Measurements from ENCODE around the gene C17orf113.

Gene C17orf113

DNA sequence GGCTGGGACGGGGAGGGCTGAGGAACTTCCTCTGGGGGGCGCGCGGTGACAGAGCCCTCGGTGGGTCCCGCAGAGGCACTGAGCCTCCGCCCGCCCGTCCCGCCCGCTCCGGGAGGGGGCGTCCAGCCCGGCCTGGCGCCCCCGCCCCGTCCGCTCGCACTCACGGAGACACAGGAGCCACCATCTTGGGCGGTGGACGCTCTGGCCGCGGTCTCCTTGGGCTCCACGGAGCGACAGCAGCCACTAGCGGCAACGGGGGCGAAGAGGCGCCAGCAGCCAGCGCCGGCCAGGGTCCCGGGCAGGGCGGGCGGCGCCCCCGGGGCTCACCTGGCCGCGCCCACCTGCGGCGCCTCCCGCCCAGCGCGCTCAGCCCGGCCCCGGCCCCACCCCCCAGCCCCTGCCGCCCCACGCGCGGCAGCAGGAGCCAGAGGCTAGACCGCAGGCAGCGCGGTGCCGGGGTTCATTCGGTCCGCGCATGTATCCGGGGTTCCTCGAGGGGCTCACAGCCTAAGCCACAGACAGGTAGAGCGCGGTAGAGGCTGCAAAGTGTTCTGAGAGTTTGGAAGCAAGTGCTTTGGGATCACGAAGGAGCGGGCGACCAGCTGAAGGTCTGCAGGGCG lies at the start of gene C17orf113:
TSS of gene C17orf113 (minus strand) at position 209 of the 620 bp plus-strand sequence. CDS start 7,225 bp downstream, outside the sequence.
- DNase-seq: peak; percentile 54

DNA sequence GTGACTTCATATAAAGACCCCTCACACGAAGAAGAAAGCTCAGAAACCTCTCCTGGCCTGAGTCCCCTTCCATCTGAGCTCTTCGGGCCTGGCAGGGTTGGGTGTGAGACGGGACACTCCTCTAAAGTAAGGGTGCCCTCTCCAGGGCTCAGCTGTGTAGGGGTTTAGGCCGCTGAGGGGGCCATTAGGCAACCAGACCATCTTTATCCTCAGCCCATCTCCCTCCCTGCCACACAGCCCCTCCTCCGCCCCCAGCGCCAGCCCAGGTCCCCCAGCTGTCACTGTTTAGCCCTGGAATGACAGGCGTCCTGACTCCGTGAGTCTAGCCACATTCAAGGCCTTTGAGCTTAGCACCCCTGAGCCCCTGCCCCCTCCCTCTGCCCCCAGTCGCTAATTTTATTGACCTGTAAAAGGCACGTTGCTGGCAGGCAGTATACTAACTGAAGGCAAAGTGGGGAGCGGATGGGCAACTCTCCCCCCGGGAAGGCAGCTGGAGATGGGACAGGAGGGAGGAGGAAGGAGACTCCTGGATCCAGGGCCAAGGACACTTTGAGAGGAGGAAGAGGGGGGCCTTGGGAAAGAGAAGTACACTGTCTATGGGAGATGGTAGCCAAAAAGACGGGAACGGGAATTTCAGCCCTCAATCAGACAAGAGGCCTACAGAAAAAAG lies 48.5 kb upstream of the C17orf113 start:
- no peak for DNase-seq

DNA sequence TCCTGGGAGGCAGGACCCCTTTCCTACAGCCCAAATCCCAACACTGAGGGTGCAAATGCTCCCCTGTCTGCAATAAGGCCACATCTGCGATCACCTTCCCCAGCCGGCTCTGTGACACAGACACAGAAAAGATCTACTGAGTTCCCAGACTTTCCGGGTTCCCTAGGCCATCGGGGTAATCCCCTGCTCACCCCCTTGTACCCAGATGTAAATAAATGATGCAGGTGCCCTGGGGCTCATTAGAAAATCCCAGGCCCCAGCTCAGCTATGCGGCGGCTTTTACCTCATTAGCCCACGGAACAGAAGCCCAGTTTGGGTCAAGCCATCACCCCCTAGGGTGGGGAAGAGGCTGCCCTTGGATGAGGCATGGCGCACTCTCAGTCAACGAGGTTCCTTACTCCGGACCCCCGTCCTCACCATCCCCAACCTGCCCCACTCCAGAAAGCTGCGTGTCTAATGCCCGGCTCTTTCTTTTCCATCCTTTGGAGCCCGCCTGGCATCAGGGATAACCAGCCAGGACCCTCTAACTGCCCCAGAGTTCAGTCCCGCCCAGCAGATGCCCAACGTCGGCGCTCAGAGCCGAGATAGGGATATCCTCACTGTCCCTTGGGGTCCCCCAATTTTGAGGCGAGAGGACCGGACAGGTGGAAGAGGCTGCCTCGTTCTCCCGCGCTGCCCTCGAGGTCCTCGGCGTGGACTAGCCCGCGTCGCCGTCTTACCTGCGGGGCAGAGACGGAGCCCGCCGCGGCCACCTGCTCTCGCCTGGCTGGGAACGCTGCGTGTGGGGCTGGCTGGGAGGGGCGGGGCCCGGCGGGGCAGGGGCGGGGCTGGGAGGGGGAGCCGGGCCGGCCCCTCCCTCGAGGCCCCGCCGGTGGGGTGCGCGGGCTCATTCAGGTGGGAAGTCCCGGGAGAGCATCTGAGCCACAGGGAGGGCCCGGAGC lies 47.6 kb upstream of the C17orf113 start, which contains the start of gene ZNF385C:
TSS of gene ZNF385C (minus strand) at position 783 of the 941 bp plus-strand sequence. CDS start 35,417 bp downstream, outside the sequence.
- DNase-seq: no peak

DNA sequence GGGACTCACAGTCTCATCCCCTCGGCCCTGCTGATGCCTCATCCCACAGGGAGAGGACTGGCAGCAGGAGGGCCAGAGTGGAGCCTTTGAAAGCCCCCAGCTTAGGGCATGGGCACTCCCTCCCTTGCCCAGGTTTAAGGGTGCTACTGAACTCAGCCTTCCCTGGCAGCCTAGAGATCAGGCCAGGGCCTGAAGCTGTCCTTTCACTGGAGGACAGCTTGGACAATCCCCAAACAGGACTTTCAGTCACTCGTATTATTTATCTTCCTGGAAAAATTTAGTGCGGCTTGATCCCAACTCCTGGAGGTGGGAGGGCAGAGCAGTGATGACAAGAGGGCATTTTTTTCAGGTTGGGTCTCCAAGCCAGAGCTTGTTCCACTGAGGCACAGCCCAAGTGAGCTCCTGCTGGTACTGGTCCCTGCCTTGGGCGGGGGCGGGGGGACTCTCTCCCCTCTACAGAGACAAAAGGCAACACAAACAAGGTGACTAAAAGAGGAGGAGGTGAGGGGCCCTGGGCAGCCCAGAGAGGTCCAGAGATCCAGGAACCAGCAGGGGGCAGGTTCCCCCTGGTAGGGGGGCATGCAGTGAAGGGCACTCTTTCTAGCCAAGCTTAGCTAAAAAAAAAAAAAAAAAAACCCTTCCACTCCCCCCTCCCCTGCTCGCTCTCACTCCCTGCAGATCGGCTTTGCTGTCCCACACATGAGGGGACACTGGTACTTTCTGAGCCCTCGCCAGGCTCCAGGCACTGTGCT lies 46.1 kb upstream of the C17orf113 start:
- no peak for DNase-seq

DNA sequence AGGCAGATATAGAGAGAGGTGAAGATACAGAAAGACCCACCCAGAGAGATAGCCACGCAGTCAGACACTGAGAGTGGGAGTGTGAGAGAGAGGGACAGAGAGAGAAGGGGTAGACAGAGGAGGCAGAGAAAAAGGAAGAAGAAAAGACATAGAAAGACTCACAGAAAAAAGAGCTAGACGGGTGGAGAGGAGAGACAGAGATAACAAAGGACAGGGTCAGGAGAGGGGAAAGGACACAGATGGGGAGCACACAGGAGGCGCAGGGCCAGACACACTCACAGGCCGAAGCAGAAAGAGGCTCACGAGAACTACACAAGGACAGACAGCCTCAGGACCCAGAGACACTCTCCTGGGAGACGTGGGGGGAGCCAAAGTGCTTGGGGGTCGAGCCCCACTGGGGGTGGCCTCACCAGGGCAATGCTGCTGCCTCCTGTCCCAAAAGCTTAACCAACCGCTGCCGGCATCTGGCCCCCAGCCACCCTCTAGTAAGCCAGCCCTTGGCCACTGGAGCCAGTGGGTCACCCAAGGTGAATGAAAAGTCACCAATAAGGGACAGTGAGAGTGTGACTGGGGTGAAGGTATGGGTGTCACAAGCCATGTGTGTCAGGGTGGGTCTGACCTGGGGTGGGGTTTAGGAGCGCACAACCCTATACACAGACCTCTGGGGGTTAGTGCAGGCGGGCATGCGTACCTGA lies 44.1 kb upstream of the C17orf113 start:
- DNase-seq: no peak

DNA sequence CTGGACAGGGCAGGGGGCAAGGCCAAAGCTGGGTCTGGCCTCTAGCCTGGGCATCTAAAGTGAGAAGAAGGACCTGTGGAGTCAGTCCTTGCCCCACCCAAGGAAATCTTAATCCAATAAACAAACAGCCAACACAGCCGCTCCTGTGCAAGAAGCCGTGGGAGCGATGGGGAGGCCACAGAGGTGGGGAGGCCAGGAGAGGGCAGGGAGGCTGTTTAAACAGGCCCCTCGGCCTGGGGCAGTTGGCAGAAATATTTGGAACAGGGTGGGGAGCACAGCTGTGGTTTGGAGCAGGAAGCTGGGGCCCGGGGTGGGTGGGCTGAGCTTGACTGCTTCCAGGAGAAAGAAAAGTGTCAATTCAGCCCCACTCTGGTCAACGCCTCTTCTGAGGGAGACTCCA lies 42.5 kb upstream of the C17orf113 start:
- DNase-seq: no peak

DNA sequence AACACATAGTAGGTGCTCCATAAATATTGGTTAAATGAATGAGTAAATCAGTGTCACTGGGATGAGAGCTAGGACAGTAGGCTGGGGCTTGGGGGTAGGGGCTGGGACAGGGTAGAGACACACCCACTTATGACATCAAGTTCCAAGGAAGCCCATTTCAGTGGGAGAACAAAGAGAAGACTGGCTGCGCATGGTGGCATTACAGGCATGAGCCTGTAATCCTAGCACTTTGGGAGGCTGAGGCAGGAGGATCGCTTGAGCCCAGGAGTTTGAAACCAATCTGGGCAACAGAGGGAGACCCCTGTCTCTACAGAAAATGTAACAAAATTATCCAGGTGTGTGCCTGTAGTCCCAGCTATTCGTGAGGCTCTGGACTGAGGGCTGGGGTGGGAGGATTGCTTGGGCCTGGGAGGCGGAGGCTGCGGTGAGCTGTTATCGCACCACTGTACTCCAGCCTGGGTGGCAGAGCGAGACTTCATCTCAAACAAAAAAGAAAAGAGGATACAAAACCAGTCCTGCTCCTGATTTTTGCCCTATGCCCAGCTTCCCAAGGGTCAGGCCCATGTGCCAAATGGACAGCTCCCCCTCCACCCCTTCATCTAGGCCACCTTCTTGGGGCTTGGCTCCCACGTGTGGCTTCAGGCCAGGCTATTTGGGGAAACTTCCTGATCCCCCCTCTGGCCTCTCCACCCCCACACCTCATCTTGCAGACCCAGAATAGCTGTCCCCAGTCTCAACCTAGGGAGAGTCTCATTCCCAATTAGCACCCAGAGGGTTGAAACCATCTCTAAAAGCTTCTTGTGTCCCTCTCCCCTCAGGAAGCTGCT lies 40.8 kb upstream of the C17orf113 start:
- no peak for DNase-seq

DNA sequence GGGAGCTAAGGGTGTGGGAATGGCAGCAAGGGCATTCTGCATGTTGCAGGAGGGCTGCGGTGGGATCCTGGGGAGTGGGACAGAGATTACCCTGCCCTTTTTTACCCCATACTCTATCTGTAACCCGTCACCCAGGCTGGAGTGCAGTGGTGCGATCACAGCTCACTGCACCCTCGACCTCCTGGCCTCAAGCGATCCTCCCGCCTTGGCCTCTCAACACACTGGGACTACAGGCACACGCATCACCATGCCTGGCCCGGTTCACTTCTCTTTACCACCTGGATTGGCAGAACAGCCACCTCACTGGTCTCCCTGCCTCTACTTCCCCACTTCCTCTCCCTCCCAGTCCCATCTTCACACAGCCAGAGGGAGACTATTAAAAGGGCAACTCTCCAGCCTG lies 38.3 kb upstream of the C17orf113 start:
- no peak for DNase-seq

DNA sequence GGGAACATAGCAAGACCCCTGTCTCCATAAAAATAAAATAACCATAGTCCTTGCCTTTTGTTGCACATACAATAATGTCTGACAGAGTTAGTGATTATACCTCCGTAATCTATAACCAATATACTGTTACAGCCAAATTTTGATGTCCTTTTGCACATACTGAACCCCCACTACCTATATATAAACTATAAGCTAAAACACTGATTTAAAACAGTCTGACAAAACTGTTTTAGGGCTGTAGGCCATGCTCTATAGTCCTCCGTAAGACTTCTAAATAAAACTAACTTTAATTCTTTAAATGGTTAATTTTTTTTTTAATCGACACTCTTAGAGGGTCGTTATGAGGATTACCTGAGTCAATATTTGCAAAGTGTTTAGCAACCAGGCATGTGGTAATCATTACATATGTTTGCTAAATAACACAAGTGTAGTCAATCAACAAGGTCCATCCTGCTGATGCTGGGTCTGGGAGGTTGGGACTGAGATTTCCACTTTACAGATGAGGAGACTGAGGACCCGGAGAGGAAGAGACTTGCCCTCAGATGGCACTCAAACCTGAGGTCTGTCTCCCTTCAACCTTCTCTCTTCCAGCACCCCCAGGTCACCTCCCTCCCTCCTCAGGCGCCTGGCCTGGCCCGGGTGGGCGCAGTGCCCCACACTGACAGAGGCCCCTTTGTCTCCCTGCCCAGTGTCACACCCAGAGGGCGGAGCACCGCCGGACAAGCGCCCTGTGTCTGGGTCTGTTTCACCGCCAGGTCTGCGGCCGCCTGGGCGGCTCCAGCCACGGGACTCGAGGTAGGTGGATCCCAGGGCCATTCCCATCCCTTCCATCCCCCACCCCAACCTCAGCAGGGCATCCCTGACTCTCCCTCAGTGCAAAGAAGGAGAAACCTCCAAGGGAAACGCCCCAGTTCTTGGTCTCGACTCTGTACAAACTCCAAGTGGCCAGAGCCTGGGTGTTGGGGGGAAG lies 37.6 kb upstream of the C17orf113 start:
- no peak for DNase-seq

DNA sequence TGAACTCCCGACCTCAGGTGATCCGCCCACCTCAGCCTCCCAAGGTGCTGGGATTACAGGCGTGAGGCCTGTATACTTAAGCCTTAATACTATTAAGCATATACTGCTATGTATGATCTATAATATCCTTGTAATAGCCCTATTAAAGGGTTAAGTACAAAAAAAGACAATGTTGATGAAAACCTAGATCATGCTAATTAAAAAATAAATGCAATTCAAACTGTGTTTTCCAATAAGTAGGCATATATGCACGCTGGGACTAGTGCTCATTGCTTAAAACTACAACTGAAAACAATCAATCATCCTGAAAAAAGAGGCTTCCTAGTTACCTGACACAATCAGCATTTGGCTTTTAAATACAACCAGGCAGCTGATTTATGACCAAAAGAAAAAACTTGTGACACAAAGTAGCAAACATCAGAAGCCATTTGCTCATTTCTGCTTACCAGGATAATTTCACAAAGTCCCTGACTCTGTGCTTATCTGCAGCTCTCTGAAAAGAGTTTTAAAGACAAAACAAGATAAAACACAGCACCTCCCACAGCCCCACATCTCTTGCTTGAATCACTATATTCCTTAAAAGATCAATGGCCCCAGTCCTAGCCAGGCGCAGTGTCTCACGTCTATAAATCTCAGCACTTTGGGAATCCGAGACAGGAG lies 36.8 kb upstream of the C17orf113 start:
- DNase-seq: no peak

DNA sequence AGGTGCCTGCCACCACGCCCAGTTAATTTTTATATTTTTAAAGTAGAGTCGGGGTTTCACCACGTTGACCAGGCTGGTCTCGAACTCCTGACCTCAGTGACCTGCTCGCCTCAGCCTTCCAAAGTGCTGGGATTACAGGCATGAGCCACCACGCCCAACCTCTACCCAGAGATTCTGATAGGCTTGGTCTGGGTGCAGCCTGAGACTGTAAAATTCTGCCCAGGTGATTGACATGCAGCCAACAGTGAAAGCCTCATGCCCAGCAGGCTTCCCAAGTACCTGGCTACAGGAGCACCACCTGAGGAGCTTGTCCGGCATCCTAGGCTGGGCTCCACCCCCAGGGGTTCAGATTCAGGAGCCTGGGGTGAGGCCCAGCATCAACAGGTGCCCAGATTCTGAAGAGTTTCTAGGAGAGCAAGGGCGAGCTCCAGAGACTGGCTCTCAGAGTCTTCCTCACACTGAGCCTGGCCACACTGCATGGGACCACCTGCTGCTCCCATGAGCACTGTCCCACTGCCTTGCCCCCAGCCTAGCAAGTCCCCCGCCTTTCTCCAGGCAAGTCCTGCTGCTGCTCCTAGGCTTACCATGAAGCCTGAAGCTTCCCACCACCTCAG lies 31.2 kb upstream of the C17orf113 start:
- DNase-seq: no peak

DNA sequence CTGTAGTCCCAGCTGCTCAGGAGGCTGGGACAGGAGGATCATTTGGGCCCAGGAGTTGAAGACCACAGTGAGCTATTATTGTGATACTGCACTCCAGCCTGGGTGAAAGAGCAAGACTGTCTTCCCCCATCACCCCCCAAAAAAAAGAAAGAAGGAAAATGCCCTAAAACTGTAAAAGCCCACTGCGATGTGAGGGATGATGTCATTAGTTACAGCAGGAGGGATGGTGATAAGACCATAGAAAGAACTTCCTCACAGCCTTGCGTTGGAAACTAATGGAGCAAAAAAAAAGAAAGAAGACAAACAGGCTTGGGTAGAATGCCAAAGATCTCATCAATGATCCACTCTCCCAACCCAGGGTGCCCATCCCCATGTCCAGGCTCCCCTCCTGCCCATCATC lies 29.1 kb upstream of the C17orf113 start:
- DNase-seq: no peak

DNA sequence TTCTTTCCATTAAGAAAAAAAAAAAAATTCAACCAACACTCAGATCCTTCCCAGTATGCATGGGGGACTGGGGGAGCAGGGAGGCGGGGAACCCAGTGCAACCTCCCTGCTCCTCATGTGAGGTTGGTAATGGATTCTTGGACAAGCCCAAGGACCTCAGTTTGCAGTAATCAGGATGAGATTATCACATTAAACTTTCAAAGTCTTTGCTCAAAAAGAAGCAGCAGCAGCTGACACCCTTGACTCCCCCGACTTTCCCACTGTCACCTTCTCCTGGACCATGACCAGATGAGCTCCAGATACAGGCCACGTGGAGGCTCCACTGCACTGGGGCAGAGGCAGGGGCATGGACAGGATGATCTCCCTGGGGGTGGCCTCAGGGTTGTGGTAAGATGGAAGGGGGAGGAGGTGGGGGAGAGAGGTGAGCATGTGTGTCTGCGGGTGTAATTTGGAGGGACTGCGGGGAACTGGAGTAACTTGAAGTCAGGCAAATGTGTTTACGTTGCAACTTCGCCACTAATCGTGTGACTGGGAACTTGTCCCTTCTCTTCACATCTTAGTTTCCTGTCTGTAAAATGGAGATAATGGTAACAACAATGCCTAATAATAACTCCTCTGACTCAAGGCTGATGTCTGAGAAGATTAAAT lies 28.1 kb upstream of the C17orf113 start:
- no peak for DNase-seq

DNA sequence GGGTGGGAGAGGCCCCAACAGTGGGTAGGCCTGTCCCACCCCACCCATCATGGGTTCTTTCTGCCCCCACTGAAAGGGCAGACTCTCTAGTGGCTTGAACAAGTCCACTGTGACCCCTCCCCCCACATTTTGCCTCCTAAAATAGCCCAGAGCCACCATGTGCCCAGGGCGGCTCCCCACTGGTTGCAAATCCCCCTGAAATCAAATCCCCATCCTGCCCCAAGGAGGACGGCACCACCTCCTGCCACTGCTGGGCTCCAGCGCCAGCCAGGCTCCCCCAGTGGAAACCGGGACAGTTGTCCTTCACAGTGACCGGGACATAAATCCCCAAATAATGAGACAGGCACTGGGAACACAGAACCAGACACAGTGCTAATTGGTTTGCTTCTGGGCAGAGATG lies 27.4 kb upstream of the C17orf113 start:
- no peak for DNase-seq

DNA sequence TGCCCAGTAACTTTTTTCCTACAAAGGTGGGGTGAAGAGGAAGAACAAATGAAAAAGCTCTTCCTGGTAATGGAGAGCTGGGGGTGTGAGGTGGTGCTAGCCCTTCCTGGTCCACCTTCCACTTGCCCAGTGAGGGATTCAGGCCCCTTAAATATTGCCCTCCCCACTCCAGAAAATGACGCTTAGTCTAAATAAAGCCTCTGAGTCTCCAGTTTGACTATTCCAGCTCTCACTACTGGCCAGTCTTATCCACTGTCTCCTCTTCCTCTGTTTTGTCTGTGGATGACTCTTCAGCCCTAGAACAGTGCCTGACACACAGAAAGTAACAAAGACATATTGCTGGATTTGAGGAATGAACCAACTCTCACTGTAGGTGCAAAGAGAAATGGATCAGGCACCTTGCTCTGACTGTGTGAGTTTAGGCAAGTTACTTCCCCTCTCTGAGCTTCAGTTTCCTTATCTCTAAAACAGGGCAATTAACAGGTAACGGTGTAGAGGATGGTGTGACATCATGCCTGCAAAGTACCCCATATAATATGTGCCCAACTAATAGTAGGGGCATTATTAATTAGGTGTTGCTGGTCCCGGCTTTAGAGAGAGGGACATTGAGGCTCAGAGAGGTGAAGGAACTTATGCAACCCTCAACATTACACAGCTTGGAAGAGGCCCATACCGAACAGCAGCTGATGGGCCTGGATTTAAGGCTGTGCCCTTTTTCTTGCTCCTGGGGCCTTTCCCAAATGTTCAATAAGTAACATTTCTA lies 26.6 kb upstream of the C17orf113 start:
- DNase-seq: no peak

DNA sequence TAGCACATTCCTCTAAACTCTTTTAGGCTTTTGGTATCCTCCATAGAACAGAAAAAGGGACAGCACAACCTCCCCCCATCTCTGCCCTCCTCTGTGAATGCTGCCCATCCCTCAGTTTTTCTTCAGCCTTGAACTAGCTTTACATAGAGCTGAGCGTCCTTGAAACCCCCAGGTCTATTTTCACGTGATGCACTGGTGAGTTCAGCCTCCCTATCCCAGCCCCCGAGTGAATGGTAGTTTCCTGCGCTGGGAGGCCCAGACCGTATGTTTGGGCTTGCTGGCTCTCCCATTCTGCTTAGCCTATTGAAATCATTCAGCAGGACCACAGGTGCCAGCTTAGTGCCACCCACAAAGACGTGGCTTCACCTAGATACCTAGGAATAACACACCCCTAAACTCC lies 25.4 kb upstream of the C17orf113 start:
- no peak for DNase-seq

DNA sequence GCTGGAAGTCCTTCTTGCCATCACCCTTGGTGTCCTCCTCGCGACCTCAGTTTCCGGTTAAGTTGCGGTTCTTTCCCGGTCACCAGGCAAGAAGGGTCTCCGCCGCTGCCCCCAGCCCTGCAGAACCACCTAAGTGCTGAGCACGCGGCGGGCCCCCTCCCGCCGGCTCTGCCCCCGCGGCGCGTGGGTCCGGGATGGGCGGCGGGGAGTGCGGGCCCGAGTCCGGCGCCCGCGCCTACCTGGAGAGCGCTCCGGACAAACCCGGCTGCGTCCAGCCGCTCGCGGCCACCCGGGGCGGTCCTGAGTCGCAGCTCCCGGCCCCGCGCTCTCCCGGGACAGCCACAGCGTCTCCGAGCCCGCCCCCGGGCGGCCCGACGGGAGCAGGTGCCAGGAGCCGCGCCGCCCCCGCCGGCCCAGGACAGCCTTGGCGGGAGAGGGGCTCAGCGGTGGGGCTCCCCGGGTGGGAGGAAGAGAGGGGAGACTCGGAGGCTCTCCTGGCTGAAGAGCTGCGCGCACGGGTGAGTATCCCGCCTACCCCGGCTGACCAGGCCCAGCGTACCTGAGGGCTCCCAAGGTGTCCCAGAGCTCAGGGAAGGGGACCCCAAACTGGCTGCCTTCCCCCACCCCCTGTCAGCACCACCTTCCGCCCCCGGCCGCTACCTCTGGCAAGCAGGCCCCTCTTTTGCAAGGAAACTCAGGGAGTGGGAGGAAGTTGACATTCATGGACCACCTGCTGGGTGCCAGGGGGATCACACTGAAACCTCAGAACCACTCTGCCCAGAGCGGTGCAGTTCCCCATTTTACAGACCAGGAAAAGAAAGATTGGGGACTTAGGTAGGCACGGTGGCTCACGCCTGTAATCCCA lies 22.2 kb upstream of the C17orf113 start:
- DNase-seq: no peak

Data from inflammatory macrophage treated with lipopolysaccharide for 4 hours (primary cell).